NCI-H187 treated with DMSO at 0.1 percent for 48 hours (cell line): ENCODE measurements around the gene PTPRD.

Experiments
- DNase-seq: peaks from one replicate; lab custom pipeline; 2025; lab: John Stamatoyannopoulos, UW

Gene PTPRD

DNA sequence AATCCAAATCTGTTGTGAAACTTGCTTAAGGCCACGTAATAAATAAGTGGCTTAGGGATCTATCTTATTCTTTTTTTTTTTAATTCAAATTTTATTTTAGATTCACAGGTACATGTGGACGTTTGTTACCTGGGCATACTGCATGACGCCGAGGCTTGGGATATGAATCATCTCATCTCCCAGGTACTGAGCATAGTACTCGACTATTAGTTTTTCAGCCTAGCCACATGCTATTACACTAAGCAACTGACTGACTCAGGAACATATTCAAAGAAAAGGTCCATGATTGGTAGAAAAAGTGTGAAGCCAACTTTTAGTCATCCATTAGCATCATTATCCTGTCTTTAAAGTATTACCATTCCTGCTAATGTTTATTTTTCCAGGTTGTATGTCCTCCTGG lies 1709.7 kb downstream of the PTPRD start:
- DNase-seq: no peak

DNA sequence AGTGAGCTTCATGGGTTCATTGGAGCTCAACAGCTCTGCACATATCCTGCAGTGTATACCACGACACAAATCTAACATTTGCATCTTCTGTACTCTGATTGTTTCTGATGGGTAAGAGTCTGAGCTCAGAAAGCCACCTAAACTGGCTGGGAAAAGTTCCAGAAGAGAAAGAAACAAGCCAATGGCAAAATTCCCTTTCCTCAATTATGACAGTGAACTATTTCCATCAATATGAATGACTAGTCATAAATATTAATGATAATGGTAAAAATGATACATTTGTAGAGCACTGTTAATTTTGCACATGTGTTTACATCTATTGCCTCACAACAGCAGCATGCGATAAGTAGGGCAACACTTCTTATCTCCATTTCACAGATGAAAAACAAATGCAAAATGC lies 1711.7 kb downstream of the PTPRD start:
- no peak for DNase-seq

DNA sequence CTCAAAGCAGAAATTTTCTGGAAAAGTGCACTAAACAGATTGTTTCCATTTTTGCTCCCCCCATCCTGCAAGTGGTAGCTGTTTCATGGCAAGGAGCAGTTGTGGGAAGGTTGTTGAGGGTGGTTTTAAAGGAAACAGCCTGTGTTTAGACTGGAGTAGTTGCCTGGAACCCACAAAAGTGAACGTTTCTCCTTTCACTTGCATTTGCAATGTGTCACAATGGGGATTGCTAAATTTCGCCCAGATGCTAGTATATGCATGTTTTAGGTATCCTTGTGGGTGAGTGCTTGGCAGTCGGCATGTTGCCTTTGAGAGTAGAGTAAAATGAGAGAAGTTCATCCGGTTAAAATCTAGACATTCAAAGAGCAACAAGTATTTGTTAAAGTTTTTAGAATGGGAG lies 1713.3 kb downstream of the PTPRD start:
- no peak for DNase-seq

DNA sequence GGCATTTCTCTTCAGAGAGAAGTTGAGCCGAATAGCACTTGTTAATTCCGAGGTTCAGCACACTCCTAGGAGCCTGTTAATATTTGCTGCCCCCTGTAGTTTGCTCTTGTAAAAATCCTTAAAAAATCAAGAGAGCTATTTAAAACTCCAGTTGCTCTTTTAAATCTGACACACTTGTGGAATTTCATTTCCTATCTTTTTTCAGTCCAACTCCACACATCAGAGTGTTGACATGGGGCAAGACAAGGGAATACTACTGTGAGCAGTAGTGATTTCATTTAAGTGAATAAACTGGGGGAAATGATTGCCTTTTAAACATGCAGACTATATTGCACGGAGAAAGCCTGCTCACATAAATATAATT lies 1717.0 kb downstream of the PTPRD start:
- no peak for DNase-seq

DNA sequence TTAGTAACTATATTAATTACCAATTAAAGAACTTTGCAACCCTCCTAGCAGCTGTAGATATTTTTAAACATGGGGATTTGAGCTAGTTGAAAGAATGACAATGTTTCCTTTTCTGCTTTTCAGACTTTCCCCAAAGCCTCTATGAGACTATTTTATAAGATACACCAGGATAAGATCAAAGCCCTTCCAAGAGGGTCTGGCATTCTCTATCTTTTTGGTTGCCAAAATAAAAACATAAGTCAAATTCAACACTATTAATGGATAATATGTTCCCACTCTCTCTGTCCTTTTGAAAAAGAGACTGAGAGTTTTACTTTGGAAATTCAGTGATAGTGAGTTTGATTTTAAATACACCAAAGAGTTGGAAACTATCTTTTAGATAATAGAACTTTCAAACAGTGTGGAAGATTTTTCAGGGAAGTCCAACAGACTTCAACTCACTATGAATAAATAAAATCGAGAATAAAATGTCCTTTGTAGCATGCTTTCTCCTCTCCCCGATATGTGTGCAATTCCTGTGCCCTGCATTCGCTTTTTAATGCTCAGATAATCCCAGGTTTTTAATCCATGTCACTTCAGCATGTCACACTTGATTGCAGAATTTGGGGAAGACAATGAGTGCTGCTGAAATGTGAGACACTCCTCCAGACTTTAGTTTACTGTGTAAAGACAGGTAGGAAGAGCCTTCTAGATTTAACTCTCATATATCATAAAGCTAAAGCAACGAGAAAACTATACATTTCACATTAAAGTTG lies 1717.5 kb downstream of the PTPRD start:
- no peak for DNase-seq

DNA sequence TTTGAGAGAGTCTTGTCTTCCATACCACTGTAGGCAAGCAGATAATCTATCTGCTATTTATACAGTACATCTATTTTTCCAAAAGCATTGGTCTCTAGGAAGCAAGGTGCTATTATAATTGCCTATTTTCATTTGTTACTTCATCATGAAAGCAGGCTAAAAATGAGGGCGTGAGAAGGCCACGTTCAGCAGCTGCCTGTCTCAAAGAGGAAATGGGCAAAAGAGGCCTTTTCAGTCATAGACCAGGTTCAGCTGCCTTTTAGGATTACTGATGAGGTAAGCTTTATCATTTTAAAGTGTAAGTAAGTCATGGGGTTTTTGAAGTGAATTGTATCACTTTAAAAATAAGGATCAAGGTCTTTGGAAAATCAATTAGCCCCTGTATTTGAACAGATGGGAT lies 1722.1 kb downstream of the PTPRD start:
- DNase-seq: no peak

DNA sequence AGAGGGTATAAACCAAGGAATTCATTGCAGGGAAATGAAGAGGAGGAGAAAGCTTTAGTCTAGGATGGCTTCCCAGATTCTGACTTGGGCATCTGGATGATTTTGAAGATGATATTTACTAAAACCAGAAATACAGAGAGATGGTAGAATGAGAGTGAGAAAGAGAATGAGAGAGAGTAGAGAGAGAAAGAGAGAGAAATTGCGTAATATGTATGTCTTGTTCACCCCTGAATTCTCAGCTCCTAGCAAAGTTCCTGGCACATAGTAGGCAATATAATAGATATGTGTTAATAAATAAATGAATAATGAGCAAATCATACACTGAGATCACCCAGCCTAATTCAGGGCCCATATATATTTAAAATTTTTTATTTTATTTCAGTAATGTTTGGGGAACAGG lies 1723.7 kb downstream of the PTPRD start:
- DNase-seq: no peak

DNA sequence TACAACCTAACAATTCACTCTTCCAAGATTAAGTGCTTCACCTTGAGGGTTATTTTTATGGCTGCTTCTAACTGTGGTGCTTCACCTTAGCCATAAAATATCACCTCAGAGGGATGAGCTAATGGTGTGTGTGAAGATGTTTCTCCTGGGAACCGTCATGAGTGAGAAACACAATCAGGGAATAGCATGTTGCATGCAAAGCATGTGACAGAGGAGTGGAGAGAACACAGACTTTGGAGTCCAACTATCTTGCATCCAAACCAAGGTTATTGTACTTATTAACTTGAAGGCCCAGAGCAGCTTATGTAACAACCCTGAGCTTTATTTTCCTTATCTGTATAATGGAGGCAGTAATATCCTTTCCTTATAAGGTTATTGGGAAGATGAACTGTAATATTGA lies 1724.2 kb downstream of the PTPRD start:
- DNase-seq: no peak

DNA sequence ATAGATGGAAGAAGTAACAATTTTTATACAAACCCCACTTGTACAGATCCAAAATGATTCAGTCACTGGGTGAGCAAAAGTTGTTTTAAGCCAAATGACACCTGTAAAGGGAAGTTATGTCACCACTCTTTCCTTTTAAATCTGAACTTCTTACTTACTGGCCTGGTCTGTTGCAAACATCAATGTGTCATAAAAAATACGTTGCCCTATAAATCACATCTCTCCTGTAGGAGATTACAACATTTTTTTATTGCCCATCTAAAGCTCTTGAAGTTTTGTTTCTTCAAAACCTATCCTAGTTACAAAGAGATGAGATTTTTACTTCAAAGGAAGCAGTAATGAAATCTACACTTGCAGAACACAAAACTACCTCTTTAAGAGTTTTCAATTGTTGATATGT lies 1725.4 kb downstream of the PTPRD start:
- no peak for DNase-seq

DNA sequence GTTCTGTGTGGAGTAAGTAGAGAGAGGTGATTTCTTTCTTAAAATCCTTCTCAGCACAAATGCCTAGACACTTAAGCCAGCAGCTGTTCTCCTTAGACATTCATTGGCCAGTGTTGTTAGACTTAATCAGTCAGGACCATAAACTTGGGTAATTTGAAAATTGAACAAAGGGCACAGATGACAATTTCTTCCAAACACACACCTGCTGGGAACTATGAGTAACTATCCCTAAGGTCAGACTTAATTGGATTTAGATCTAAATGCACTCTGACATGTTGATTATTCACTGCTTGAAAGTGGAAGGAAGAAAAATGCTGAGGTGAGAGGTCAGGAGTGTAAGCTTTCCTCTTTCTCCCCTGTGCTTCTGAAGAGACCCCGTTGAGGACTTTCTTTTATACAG lies 1729.5 kb downstream of the PTPRD start:
- no peak for DNase-seq

DNA sequence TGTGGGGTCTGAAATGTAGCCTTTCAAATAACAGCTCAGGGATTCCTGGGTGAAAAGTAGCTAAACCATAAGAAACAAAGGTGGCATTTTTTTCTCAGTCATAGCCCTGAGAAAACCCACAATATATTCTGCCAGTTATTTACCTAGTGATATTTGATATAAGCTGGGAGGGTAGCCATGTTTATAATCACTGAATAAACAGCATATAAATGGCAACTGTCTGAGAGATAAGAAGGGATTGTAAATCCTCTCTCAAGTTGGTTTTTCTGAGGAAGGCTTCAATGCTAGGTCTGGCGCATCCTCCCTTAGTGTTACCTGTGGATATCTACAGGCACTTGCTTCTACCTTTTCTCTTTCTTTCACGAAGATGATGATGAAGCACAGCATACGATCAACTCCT lies 1732.7 kb downstream of the PTPRD start:
- DNase-seq: no peak

DNA sequence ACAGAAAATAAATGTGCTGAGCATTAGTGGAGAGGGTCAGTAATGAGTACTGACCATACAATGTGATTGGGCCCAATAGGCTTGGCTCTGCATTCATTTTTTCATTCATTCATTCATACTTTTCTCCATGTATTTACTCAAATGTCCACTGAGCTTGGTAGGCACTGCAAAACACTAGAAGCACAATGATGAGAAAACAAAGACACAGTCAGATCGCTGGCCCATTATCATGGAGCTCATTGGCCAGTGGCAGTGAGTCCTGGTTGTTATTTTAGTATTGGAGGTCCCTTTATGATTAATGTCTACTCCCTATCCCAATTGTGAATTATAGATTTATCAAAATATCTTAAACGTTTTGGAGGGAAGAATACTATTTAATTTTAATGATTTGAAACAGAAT lies 1733.5 kb downstream of the PTPRD start:
- DNase-seq: no peak

DNA sequence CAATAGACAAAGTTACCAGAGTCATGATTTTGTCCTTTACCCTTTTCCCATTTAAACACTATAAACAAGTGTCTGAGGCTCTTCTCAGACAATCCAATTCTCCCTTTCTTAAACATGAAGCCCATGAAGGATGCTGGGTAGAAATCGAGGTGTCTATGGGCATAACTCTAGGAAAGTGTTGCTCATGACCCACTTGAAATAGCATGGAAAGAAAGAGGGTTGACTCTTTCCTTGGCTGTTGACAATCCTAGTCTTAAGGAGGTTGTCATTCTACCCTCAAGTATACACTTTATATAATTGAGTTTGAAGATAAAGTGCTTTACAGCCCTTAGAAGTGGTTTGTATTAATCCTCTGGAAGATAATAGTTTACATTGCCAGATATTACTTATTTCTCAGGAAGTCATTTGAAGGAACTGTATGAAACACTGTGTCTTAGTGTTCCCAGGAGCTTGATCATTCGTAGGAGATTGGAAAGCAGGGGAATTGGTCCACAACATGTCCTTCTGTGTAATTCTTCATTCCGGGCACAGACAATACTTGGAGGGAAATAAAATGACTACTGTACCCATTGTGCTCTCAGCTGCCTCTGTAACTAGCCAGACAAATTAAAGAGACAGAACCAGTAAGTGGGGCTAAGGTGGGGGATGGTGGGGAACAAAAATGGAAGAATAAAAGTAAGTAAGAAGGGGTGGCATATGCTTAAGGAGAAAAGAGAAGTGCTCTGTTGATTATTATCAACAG lies 1734.9 kb downstream of the PTPRD start:
- DNase-seq: no peak

DNA sequence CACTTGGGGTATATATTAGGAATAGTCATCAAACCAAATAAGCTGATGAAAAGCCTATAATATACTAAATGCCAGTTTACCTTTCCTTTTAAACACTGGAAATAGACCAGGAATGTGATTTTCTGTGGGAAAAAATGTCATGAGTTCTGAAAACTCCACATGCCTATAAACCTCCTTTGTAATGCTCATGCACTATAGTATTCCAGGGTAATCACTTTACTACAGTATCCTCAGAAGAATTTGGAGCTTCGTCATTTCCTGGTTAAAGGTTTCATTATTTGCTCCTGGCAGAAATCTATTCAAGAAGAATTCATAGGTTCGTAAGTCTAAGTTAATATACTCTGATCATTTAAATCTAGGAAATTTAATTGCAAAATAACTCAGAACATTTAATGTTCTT lies 1736.5 kb downstream of the PTPRD start:
- no peak for DNase-seq

DNA sequence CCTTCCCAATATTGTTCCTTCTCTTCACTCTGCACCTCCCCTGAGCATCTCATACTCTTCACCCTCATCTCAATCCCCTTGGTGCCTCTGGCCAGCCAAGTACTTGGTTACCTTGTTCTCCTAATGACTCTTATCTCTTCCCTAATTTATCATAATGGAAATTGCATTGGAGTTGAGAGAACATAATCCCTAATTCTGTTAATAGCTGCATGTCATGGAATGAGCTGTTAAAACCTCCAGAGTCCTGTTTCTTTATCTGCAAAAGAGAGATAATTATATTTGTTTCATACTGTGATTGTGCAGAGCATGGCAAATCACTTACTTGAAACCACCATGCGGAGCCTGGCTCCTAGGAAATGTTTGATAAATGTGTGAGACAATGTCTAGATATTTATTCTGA lies 1738.3 kb downstream of the PTPRD start:
- DNase-seq: no peak

DNA sequence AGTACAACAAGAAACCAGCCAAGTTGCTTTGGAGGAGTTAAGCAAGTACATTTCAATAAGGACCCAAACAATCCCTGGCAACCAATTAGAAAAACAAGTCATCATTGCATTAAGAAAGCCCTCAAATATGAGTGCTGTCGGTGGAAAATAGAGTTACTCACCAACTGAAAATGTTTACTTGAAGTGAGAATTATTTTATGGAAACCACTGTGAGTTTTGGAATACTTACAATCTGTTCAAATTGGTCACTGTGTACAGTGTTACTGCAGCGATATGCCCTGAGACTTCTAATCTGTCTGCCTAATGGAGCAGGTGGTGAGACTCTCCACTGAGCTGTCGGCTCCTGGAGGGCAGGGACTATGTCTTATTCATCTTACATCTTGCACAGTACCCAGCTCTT lies 1740.0 kb downstream of the PTPRD start:
- DNase-seq: no peak

DNA sequence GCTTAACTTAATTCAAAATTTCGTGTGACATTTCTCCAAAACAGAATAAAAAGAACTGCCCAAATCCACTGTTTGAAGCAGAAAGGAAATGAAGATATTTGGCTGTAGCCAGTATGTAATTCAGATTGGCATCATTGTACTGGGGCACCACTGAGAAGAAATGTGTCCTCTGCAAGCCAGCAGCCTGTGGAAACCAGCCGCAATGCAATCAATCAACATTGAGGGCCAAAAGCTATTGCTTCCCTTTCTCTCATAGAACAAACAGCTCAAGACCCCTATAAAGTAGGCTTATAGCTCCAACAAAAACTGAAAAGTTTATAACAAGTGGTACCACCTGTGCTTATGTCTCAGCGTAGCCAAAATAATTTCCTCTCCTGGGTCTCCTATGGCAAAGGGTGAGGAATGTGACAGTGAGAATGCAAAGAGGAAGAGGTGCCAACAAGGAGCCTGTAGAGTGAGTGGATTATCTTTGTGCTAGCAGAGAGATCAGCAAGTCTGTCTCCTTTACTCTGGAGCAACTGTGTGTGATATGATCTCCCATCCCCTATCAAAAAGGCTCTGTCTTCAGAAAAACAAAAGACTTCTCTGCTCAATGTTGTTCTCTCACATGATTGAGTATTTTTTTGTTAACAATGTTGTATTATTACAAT lies 1740.9 kb downstream of the PTPRD start:
- no peak for DNase-seq

DNA sequence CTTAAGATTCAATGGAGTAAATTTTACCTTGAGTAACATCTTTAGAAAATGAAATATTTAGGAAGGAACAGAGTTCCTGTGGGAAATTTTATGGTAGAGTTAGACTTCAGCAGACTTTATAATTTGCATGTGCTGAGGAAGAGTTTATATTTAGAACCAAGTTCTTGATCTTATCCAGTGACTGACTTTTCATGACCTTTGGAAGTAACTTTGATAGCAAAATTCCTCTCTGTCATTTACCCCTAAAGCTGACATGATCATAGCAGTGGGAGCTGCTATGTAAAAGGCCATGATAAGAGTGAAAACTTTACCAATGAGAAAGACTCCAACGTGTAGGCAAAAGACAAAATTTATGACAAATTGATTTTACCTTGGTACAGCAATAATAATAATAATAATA lies 1741.4 kb downstream of the PTPRD start:
- DNase-seq: no peak

DNA sequence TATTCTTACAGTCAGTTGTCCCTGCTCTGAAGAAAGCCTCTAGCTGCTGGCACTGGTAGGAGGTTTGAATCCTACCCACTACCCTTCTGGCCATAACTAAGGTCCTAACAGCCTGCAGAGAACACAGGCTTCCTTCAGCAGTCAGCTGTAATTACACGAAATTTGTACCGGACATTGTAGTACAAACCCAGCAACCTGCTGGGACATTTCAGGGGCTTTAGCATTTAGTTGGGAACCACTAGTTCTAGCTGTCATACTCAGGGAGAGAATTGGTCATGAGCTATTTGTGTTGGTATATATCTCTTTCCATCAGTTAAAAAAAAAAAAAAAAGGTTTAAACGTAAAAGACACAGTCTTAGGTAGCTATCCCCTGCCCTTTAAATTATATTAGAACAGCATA lies 1743.0 kb downstream of the PTPRD start:
- no peak for DNase-seq

DNA sequence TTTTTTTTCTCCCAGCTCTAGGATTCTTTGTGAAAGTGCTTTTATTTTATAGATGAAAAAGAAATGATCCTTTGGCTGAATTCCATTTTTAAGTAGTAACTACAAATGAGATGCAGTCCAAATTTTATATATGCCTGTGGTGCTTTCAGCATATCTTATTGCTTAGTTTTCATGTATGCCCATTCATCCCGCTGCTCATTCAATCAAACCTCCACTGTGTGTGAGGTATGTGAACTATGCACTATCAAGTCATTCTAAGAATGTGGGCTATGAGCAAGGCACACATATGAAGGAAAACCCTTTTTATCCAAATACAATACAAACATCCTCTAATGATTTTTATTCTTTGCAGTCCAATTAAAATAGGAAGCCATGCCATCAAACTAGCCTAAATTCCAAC lies 1744.2 kb downstream of the PTPRD start:
- DNase-seq: no peak

DNA sequence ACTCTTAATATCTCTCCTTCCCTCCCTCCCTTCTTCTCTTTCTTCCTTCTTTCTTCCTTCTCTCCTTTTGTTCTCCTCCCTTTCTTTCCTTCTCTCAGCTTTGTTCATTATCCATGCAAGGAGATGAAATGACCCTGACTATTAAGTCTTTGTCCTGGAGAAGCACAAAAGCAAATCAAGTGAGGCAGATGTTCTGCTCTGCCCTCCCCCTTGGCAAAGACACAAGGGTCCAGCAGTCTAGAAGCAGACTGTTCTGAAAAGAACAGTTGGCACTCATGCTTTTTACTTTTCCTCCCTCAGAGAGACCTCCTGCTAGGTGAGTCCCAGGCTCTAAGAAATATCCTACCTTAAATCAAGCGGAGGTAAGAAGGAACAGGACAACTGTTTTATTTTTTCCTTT lies 1745.7 kb downstream of the PTPRD start:
- DNase-seq: no peak

DNA sequence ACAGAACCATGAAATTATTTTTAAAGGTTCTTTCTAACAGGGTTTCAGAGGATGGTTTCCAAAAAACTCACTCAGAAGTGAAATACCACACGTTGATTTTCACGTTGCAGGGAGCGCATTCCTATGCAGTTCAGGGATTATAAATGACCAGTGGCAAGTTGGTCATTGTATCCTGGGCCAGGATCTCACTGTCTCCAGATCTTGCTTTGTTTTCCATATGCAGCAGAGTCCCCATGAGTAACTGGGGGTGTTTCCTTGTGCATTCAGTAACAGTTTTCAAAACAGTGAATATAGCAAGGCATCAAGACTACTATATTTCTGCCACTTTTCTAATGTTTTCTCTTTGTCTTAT lies 1748.3 kb downstream of the PTPRD start:
- no peak for DNase-seq

DNA sequence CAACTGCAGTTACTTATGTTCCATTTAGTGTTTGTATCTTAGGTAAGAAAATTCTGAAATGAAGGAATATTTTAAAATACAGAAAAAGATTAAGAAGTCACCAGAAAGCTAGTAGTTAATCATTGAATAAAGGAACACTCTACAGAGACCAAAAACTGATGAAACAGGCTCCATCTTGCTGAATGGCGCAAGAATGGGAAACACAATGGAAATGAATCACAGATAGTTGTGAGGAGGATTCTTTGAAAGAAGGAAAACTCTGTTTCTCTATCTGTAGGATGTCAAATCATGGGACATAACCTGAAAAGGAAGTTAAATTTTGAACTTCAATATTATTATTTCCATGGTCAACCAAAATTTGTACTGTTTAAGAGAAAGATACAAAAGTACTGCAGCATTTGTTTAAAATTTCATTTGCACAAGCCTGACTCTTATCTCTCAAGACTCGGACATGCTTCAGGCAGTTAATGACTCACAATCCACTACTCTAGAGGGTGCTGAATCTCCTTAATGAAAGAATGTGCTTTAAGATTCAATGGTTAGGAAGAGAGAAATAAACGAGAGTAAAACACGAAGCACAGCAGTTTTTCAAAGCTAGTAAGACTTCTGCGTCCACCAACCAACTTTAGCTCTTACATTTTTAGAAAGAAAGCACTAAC lies 1748.8 kb downstream of the PTPRD start:
- no peak for DNase-seq
